GM21390 (cell line): ENCODE data around the gene EVI5L.
"Not testable (repeated sequence)": the region's sequence is repeated elsewhere in the genome, so short reads cannot be mapped to it uniquely, and the experiment has no call there.

Experiments used
- ATAC-seq: cut with Tn5 transposase; IDR thresholded peaks from one replicate; pipeline ENCODE4 v1.9.1; 2021; ENCODE audit not compliant: unreplicated experiment

EVI5L gene

DNA sequence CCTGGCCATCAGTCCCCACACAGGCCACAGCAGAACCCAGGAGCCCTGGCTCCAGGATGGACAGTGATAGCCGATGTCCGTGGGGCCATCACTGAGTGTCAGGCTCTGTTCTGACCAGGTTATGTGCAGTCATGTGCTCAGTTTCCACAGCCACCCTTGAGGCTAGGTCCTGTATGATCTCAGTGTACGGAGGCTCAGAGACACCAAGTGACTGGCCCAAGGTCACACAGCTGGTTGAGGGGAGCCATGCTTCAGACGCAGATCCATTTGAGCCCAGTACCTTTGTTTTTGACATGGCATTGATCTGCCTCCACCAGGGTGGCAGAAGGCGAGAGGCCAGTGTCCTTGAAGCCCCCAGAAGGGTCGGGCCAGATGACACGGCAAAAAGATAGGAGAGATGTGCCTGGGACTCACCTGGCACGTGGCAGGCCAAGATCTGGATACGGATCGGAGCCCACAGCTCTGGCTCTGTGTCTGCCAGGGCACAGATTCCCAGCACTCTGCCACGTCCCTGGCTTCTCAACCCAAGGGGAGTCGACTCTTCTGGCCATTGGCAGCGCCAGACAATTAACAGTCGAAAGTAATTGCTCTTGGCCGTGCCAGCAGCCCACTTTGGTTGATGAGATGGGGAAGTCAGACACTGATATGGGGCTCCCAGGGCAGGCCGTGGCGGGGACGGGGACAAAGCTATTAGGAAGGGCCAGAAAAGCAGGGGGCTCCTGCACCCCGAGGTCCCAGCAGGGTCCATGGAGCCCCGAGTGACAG, 15.6 kb downstream of the EVI5L start:
- ATAC-seq = no peak

DNA sequence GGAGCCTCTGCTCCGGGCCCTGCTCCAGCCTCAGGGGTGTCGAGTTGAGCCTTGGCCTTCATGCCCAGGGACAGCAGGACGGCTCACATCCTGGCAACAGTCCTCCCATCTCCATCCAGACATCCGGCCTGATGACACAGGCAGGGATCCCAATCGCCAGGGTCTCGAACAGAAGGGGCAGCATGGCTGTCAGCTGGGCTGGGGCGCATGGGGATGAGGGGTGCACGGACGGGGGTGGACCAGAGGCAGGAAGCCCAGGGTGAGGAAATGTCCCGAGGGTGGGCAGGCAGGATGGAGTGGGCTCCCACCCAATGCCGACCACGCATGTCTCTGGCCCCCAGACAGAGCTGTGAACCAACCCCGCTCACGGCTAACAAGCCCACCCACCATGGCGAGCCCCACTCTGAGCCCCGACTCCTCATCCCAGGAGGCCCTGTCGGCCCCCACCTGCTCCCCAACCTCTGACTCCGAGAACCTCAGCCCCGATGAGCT, 16.2 kb downstream of the EVI5L start:
- no peak for ATAC-seq

DNA sequence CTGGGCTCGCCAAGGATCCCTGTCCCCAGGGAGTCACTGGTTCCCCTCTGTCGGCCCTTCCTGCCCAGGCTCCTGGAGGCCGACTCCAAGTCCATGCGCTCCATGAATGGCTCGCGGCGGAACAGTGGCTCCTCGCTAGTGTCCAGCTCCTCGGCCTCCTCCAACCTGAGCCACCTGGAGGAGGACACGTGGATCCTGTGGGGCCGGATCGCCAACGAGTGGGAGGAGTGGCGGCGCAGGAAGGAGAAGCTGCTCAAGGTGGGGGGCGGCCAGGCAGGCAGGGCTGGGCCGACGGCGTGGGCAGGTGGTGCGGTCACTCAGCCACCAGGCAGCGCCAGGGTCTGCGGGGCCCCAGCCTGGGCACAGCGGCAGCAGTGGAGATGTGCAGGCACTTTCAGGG, 17.6 kb downstream of the EVI5L start:
- ATAC-seq = no peak

DNA sequence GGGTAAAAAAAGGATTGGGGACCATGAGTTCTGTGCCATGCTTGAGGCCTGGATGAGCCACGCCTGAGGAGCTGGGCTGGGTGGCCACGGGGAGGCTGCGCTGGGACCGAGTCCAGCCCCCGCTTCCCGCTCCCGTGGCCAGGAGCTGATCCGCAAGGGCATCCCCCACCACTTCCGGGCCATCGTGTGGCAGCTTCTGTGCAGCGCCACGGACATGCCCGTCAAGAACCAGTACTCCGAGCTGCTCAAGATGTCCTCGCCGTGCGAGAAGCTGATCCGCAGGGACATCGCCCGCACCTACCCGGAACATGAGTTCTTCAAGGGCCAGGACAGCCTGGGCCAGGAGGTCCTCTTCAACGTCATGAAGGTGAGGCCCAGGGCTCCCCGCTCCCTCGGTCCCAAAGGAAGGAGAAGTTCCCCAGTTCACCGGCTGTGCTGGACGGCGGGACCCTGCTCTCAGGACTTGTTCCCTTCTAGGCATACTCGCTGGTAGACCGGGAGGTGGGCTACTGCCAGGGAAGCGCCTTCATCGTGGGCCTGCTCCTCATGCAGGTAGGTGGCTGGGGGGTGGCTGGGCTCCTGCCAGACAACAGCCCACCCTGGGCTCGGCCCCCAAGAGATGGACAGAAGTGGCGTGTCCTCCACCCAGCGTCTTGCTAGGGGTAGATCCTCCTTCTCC, 18.9 kb downstream of the EVI5L start:
- no peak for ATAC-seq

DNA sequence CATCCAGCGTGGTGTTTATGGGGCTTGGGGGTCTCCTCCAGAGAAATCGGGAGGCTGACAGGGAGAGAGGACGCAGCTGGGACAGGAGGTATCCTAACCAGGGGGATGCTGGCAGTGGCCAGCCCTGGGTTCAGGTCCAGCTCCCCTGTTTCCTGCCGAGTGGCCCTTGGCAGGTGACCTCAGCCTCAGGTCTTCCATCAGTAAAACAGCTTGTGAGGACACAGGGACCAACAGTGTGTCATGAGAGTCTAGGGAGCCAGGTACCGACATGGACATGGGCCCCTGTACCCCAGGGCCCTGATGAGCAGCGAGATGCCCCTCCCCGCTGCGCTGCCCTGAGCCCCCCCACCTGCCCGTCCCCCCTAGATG, 19.6 kb downstream of the EVI5L start:
- no peak for ATAC-seq

DNA sequence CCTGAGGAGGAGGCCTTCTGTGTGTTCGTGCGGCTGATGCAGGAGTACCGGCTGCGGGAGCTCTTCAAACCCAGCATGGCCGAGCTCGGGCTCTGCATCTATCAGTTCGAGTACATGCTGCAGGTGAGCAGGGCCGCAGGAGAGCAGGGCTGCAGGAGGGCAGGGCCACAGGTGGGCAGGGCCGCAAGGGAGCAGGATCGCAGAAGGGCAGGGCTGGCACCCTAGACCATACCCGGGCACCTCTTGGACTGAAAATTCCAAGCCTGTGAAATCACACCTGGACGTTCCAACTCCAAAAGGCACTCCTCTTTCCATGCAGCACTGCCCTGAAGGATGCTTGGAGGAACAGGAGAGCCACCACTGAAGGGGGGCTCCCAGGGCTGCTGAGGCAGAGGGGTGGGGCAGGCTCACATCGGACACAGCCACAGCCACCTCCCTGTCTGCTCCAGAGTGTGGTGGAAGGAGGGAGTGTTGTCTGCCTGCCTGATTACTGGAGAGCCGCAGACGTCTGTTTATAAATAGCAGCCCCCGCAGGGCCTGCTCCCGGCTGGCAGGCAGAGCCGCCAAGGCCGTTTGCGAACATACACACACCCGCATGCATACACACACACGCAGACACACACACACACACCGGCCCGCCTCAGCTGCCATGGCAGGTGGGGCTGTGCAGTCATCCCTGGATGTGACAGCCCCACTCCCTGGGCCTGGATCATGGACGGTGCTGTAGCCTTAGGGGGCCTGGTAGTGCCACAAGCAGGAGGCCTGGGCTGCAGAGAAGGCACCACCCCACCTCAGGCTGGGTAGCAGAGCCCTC, 20.2 kb downstream of the EVI5L start:
- no peak for ATAC-seq

DNA sequence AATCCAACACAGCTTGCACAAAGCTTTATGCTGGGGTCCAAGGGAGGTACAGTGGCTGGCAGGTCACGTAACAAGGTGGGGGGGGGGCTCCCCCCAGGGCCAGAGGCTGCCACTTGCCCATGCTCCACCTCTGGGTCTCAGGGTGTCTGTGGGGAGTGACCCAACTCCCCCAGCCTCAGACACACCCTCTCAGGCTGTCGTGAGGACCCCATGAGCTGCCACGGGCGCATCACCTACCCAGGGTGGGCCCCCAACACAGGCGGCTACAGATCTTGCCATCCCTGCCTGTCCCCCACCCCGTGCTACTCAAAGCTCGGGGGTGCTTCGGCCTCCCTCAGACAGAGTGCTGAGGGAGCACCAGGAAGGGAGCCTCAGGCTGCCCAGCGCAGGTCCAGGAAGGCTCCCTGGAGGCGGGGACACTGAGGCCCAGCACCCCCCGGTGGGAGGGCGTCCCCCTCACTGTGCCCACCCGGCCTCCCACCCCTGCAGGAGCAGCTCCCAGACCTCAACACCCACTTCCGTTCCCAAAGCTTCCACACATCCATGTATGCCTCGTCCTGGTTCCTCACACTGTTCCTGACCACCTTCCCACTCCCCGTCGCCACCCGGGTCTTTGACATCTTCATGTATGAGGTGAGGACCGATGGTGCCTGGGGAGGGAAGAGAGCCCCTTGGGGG, 21.1 kb downstream of the EVI5L start:
- no peak for ATAC-seq

DNA sequence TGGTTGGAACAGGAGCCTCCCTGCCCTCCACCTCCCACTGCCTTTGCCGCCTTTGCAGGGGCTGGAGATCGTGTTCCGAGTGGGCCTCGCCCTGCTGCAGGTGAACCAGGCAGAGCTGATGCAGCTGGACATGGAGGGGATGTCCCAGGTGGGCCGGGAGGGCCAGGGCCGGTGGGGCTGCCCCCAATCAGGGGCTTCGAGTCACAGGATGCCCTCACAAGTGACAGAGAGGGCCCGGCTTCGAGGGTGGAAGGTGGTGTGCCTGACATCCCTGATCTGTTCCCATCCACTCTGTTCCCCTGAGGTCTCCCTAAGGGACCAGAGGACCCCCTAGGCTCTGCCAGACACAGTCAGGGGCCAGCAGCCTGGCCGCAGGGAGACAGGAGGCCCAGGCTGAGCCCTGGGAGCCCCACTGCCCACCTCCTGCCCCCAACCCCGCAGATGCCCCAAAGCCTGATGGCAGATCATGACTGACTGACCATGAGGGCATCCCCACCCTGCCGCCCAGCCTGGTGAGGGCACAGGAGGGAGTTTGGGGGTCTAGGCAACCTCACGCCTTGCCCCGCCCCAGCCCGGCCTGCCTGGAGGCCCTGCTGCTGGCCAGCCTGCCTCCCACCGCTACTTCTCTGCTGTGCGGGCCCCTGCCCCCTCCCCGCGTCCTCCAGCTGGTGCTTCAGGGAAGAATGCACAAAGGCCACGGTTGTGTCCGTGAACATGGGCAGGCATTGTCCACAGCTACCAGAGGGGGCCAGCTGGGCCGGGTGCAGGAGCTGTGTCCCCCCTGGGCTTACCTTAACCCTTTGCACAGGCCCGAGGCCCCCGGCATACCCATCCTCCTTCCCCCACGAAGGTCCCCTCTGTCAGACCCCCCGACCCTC, 21.8 kb downstream of the EVI5L start:
- no peak for ATAC-seq

DNA sequence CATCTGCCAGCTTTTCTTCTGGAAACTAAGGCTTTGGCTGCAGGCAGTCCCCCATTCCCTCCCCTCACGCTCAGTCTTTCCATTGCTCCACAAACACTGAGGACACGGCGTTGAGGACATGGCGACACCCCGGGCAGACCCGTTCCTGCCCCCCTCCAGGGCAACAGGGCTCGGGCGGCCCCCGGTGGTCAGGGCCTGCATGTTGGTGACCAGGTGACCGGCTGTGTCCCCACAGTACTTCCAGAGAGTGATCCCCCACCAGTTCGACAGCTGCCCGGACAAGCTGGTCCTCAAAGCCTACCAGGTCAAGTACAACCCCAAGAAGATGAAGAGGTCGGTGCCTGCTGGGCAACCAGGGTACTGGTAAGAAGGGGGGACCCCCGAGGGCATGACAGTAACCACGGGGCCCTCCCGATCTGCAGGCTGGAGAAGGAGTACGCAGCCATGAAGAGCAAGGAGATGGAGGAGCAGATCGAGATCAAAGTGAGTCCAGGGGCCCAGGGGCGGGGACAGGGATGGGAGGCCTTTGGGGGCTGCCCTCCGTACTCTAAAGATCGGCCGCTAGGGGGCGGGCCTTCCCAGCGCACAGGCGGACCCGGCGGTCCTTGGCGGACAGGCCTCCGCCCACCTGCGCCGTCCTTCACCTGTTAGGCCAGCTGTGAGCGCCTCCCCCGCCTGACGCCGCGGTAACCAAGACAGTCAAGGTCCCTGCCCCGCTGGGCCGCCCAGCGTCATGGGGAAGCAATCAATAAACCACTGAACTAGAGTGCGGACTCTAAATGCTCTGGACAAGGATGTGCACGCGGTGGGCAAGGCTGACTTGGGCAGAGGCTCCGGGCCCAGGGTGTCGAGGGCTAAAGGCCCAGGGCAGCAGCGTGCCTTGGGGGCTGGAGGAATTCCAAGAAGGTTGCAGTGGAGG, 23.1 kb downstream of the EVI5L start:
- no peak for ATAC-seq

DNA sequence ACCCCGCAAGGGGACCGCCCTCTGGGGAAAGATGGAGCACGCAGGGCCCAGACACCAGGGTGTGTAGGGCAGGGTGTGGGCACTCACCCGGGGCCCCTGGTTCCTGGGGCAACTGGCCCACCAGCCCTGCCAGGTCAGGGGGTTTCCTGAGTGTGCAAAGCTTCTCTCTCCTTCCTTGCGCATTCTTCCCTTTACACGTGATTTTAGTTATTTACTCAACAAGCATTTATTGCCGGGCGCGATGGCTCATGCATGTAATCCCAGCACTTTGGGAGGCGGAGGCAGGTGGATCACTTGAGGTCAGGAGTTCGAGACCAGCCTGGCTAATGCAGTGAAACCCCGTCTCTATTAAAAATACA, 23.7 kb downstream of the EVI5L start:
- ATAC-seq = no peak

DNA sequence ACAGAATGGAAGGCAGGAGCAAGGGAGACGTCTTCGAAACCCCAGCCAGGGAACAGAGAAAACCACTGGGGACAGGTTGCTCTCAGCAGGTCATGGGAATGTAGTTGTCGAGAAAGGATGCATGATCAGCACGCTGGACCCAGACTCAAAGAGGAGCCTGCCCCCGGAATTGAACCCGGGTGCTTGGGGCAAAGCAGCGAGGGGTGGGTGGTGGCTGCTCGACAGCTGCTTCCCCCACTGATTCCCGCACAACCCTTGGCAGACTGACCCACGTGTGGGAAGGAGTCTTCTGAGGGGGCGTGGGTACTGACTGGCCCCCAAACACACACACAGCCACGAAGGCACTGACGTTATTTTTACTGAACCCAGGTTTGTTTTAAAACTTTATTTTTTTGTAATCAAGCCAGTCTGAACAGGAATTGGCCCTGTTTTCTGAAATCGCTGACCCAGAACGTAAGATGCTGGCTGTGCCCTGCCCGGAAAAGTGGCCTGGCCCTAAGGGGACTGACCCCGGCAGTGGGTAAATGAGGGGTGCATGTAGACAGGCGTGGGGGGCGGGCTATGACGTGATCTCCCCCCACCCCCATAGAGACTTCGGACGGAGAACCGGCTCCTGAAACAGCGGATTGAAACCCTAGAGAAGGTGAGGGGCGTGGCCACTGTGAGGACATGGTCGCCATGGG, 25.5 kb downstream of the EVI5L start:
- ATAC-seq = no peak

DNA sequence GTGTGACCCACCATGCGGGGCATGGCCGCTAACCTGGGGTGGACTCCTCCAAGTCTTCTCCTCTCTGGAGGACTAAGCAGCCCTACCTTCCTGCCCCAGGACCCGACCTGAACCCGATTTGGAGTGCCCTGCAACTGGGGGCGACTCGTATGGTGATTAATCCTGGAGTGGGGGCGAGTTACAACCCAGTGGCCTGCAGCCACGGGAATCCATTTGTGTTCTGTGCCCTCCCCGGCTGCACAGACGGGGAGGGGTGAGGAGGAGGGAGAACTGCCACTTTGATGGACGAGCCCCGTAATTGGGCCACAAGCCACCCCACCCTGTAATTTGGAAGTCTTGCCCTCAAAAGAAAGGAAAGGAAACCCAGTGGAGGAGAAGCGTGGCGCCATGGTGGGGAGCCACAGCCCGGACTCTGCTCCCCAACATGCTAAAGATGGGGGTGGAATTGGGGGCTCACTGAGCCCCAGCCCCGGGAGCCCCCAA, 26.1 kb downstream of the EVI5L start:
- no peak for ATAC-seq

DNA sequence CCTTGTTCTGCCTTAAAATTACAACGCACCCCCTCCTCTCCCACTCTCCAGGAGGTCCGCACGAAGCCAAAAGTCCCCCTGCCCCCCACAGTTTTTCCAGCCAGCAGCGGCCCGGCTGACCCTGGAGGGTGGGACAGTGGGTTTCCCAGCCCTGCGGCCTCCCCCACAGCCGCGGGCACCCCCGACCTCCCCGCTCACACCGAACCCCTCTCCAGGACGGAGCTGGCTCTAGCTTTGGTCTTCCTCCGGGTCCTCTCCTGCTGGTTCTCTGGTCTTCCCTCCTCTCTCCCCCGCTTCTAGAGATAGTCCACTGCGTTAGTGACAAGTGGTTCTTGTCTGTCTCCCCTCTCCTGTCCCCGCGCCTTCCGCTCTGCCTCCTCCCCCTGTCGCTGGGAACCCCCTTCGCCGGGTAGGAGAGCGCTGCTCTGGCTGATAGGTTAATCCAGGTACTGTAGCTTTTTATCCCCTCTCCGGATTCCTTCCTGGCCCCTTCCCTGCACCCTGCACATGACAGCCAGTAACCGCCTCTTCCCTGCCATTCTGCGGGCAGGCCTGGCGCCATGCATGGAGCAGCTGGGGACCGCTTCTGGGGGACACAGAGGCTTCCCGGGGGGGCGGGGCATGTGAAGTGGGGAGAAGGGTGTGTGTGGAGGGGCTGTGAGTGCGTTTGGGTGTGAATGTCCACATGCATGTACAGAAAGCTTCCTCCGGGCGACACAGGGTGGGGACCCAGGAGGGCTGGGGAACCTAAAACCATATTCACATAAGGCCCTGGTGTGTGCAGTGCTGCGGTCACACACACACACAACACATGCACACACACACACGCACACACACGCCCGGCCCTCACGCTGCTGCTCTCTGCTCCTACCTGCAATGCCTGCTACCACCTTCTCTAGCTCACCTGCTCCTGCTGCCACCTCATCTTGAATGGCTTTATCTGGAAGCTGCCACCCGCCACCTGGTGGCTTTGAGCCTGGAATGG, 27.0 kb downstream of the EVI5L start:
- ATAC-seq = no peak

DNA sequence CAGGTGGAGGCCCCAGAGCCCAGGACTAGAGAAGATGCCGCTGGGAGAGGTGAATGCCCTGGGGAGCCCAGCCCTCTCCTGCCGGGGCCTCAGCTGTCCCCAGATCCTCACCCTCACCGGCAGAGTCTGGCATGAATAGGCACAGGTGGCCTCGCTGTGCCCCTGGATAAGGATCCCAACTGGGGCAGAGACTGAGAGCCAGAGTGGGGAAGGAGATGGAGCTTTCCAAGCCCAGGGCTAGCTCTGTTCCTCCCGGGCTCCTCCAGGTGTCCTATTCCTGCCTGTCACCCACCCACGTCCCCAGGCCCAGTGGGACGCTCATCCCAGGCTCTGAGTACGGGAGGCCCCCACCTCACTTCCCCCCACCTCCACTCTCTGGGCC, 27.7 kb downstream of the EVI5L start:
- no peak for ATAC-seq

DNA sequence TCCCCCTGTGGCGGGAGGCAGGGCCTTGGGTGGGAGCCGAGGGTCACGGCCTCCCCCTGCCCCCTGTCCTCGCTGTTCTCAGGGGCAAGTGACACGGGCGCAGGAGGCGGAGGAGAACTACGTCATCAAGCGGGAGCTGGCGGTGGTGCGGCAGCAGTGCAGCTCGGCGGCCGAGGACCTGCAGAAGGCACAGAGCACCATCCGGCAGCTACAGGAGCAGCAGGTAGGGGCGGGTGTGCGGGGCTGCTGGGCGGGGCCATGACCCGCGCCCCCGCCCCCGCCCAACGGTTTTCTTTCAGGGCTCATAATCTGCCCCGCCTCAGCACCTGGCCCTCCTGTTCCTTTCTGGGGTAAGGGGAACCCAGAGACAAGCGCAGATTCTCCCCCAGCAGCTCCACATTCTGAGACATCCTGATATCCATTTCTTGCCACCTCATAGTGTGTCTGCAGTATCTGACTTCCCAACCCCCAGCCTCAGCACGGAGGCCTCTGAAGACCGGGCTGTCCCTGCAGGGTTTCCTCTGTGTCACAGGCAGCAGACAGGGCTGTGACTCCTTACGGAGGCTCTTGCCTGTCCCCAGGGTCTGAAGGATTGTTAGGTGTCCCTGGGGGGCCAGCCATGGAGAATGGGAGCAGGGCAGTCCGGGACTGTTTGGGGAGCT, 28.2 kb downstream of the EVI5L start:
- ATAC-seq = no peak

DNA sequence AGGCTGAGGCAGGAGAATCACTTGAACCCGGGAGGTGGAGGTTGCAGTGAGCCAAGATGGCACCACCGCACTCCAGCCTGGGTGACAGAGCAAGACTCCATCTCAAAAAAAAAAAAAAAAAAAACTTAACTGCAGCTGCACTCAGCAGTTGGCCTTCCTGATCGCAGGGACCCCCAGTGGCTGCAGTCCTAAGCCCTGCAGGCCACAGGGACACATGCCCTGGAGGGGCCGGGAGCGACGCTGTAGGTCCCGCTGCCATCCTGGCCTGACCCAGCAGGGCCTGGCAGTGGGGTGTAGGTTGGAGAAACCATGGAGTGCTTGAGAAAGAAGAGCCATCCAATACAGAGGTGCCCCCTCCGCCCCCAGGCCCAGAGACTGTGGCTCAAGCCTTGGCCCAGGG, 29.1 kb downstream of the EVI5L start:
- not testable (repeated sequence) for ATAC-seq
